Caco-2 (cell line): ENCODE data around the gene KCNK4. TPM values are rescaled to one million over a fixed set of nuclear protein-coding genes. Genes with fewer than 3 reads are reported as not detected.

ENCODE experiments used
- BruUV-seq: library from RNA; stranded (reverse); fragments of 400-500 nt; replicated peaks from 2 replicates; lab custom pipeline; 2021; lab: Mats Ljungman, UMichigan
- CTCF ChIA-PET: fragments of 300-600 bp; sonication (Branson Sonifier 250); formaldehyde crosslinking; loops from one replicate; lab custom pipeline; 2022; ENCODE audit warnings: antibody characterized with exemption; lab: Charles Lee
- POLR2A ChIA-PET: fragments of 300-600 bp; sonication (Branson Sonifier 250); formaldehyde crosslinking; loops from one replicate; lab custom pipeline; 2022; ENCODE audit warnings: antibody characterized with exemption; lab: Charles Lee
- DNase-seq, 2 experiments: peaks; one replicate each; pipeline versions ENCODE4 v3.0.0 to v3.0.0-alpha.2; 2020 to 2022
- H3K27me3 ChIP-seq: replicated peaks from 2 replicates; pipeline ENCODE4 v1.6.0; 2011; ENCODE audit warnings: low read length; ENCODE audit not compliant: control insufficient read depth, insufficient read depth
- H3K36me3 ChIP-seq: 2 replicates; pipeline ENCODE4 v1.5.1; 2011; ENCODE audit warnings: low read length; ENCODE audit not compliant: control insufficient read depth, insufficient read depth
- H3K4me1 ChIP-seq: fragments of 250-450 bp; sonication (Bioruptor Pico); 2 replicates; pipeline ENCODE4 v1.5.1; 2020; ENCODE audit warnings: mild to moderate bottlenecking
- H3K4me3 ChIP-seq: 2 replicates; pipeline ENCODE4 v1.5.1; 2011; ENCODE audit warnings: low read depth, mild to moderate bottlenecking, control low read depth, low read length
- H3K9me3 ChIP-seq: fragments of 250-450 bp; sonication (Bioruptor Pico); 2 replicates; pipeline ENCODE4 v1.5.1; 2020; ENCODE audit warnings: mild to moderate bottlenecking, moderate library complexity
- H3K27ac Mint-ChIP-seq: one replicate; pipeline ENCODE4 v1.8.0; 2022; ENCODE audit warnings: mixed read lengths; ENCODE audit not compliant: unreplicated experiment
- H3K27me3 Mint-ChIP-seq: one replicate; pipeline ENCODE4 v1.8.0; 2022; ENCODE audit warnings: mixed read lengths; ENCODE audit not compliant: insufficient read depth, unreplicated experiment
- H3K36me3 Mint-ChIP-seq: one replicate; pipeline ENCODE4 v1.8.0; 2022; ENCODE audit warnings: mild to moderate bottlenecking, mixed read lengths; ENCODE audit not compliant: insufficient read depth, unreplicated experiment
- H3K4me1 Mint-ChIP-seq: one replicate; pipeline ENCODE4 v1.8.0; 2022; ENCODE audit warnings: low read depth, mixed read lengths; ENCODE audit not compliant: unreplicated experiment
- H3K4me3 Mint-ChIP-seq: one replicate; pipeline ENCODE4 v1.8.0; 2022; ENCODE audit warnings: mild to moderate bottlenecking, moderate library complexity, mixed read lengths; ENCODE audit not compliant: unreplicated experiment
- H3K9me3 Mint-ChIP-seq: one replicate; pipeline ENCODE4 v1.8.0; 2022; ENCODE audit warnings: mixed read lengths; ENCODE audit not compliant: unreplicated experiment
- CTCF ChIP-seq, 2 experiments: fragments of 200-600 bp in 1 of 2; IDR thresholded peaks; 1 replicate in 1 of 2; 2 replicates in 1 of 2; pipeline versions ENCODE4 v1.5.1 to v1.8.0; 2011 to 2022; ENCODE audit warnings: antibody characterized with exemption in 1 of 2, control low read depth in 1 of 2, inconsistent platforms in 1 of 2, low read depth in 1 of 2, low read length in 1 of 2, mild to moderate bottlenecking in 1 of 2, moderate library complexity in 1 of 2; ENCODE audit not compliant: insufficient read depth in 1 of 2, severe bottlenecking in 1 of 2, unreplicated experiment in 1 of 2
- intact Hi-C: fragments of 100-400 bp; cut with micrococcal nuclease; formaldehyde crosslinking; loops from one replicate; pipeline ENCODE4 v1.10.0; 2022; ENCODE audit not compliant: unreplicated experiment
- total RNA-seq: library from RNA; stranded (reverse); gene quantifications from 2 replicates; pipeline ENCODE4 v1.2.3, GENCODE V29; 2022

Gene KCNK4
- total RNA-seq, 1 experiment from 2014 or later: not detected

- H3K27ac Mint-ChIP-seq: peak overlapping the region; percentile 95
- POLR2A ChIA-PET: interaction anchor here (0.6 to 3.5 kb wide), 8 partner anchors 15 to 99 kb away, joined by 4 to 22 read pairs (median 8); partner anchors contain the start of genes BAD, ESRRA, FKBP2 and PPP1R14B
- no peaks in the 10 kb centered on the region for H3K27me3 Mint-ChIP-seq
- DNase-seq: peak; percentile 99
- H3K9me3 Mint-ChIP-seq: no peaks in the 10 kb centered on the region
- TF ChIP-seq CTCF (IDR thresholded peaks at IDR 0.05; ENCODE audit: insufficient read depth in 1 of 2, low read depth in 1 of 2, low read length in 1 of 2, severe bottlenecking in 1 of 2, unreplicated experiment in 1 of 2): no peak
- H3K4me1 Mint-ChIP-seq: peaks cover 17% of the 10 kb centered on the region
- Histone ChIP-seq H3K27me3 (no peaks in the 10 kb centered on the region), H3K4me1 (peaks cover 21% of the 10 kb centered on the region), H3K36me3 (peaks cover 2% of the 10 kb centered on the region), H3K9me3 (no peaks in the 10 kb centered on the region), H3K4me3 (peak overlapping the region; percentile 85)
- intact Hi-C loops: loop anchor here (1.0 to 5.0 kb wide), 5 partner anchors 15 to 88 kb away; partner anchors contain the start of genes BAD, ESRRA, PLCB3 and RPS6KA4
- H3K4me3 Mint-ChIP-seq: peak overlapping the region; percentile 89
- BruUV-seq: no TSS peak
- CTCF ChIA-PET: interaction anchor here (0.7 to 3.8 kb wide), 9 partner anchors 9 to 85 kb away, joined by 3 to 34 read pairs (median 12); partner anchors contain the start of genes BAD, CATSPERZ, GPR137 and PLCB3
- peaks cover 73% of the 10 kb centered on the region for H3K36me3 Mint-ChIP-seq
Measured at GRCh38 chr11:64269540-64270220, 21.4 kb upstream of the KCNK4 start.

DNA sequence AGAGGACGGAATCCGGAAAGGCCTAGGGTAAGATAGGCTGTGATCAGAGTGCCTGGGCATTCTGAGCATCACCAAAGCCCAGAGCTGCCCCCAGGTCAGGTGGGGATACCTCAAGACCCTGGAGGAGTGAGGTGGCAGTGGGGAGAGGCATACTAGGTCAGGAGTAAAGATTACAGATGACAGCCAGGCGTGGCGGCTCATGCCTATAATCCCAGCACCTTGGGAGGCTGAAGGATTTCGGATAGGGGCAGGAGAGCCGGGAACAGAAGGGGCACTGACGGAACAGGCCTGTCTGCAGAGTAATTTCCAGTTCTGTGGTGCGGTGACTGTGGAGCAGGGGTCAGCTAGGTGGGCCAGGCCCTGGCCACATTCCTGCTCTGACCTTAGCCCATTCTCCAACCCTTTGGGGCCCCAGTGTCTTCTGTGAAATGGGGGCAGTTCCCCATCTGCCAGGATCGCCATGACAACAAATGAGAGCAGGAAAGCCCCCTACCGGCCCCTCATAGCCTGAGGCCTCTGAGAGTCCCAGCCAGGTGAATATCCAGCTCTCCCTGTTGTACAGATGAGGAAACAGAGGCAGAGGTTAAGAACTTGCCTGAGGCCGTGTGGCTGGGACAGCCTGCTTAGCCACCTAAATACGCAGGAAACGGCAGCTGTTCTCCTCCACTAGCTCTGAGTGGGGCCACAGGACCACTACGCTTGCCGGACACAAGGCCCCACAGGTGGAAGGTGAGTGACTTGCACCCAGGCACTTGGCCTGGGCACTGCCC is 15.9 kb upstream of the KCNK4 start:
- no peak overlapping the region for H3K4me3 ChIP-seq
- peaks cover 39% of the 10 kb centered on the region for H3K36me3 Mint-ChIP-seq
- no peaks in the 10 kb centered on the region for H3K4me1 Mint-ChIP-seq
- intact Hi-C loops: no loop called here
- no peak overlapping the region for H3K27ac Mint-ChIP-seq
- H3K4me1 ChIP-seq: peaks cover 6% of the 10 kb centered on the region
- no peak overlapping the region for H3K4me3 Mint-ChIP-seq
- H3K27me3 ChIP-seq: no peaks in the 10 kb centered on the region
- no peaks in the 10 kb centered on the region for H3K9me3 Mint-ChIP-seq
- no peaks in the 10 kb centered on the region for H3K9me3 ChIP-seq
- peaks cover 2% of the 10 kb centered on the region for H3K36me3 ChIP-seq
- BruUV-seq: no TSS peak
- ChIA-PET POLR2A (no interaction called here), CTCF (interaction anchor here (0.6 to 1.8 kb wide), 3 partner anchors 26 to 33 kb away, joined by 4 to 5 read pairs (median 5); partner anchors contain the start of gene ESRRA)
- no peak for DNase-seq
- no peaks in the 10 kb centered on the region for H3K27me3 Mint-ChIP-seq
- no peak for TF ChIP-seq CTCF (IDR thresholded peaks at IDR 0.05; ENCODE audit: insufficient read depth in 1 of 2, low read depth in 1 of 2, low read length in 1 of 2, severe bottlenecking in 1 of 2, unreplicated experiment in 1 of 2)

GRCh38 chr11:64275841-64276240 is 15.3 kb upstream of the KCNK4 start:
- ChIA-PET CTCF (interaction anchor here (1.8 kb wide), 1 partner anchor 25 kb away, joined by 5 read pairs; no protein-coding TSS in a partner anchor), POLR2A (no interaction called here)
- H3K4me3 Mint-ChIP-seq: no peak overlapping the region
- intact Hi-C loops: no loop called here
- H3K27me3 ChIP-seq: no peaks in the 10 kb centered on the region
- TF ChIP-seq CTCF (IDR thresholded peaks at IDR 0.05; ENCODE audit: insufficient read depth in 1 of 2, low read depth in 1 of 2, low read length in 1 of 2, severe bottlenecking in 1 of 2, unreplicated experiment in 1 of 2): no peak
- H3K4me1 Mint-ChIP-seq: no peaks in the 10 kb centered on the region
- no peaks in the 10 kb centered on the region for H3K9me3 ChIP-seq
- no TSS peak for BruUV-seq
- H3K36me3 Mint-ChIP-seq: peaks cover 33% of the 10 kb centered on the region
- no peaks in the 10 kb centered on the region for H3K27me3 Mint-ChIP-seq
- no peak overlapping the region for H3K27ac Mint-ChIP-seq
- peaks cover 2% of the 10 kb centered on the region for H3K36me3 ChIP-seq
- H3K4me1 ChIP-seq: peaks cover 6% of the 10 kb centered on the region
- no peak overlapping the region for H3K4me3 ChIP-seq
- DNase-seq: no peak
- H3K9me3 Mint-ChIP-seq: no peaks in the 10 kb centered on the region
